HEK293 (cell line): ENCODE measurements around the gene TWF2.

Experiments
- CTCF ChIA-PET: fragments of 350-600 bp; formaldehyde crosslinking; extraction: SDS; loops from one replicate; lab custom pipeline; 2021; ENCODE audit warnings: antibody characterized with exemption; lab: Yijun Ruan, JAX
- POLR2A ChIA-PET: fragments of 300-600 bp; formaldehyde crosslinking; extraction: SDS; loops from one replicate; lab custom pipeline; 2020; ENCODE audit warnings: antibody characterized with exemption, inconsistent platforms; lab: Yijun Ruan, JAX
- H3K27ac ChIP-seq: fragments of 200-500 bp; sonication (Bioruptor generic); 2 replicates; pipeline ENCODE4 v1.5.1; 2014; ENCODE audit warnings: low read depth, low read length, control low read depth, inconsistent platforms; ENCODE audit errors: extremely low read depth
- H3K36me3 ChIP-seq, 2 experiments: fragments of 200-500 bp in 1 of 2; sonication (Bioruptor generic) in 1 of 2; 1 replicate in 1 of 2; 2 replicates in 1 of 2; pipeline ENCODE4 v1.5.1; 2014 to 2017; ENCODE audit warnings: inconsistent platforms in 2 of 2, low read length in 2 of 2; ENCODE audit not compliant: control insufficient read depth in 2 of 2, insufficient read depth in 1 of 2
- H3K4me1 ChIP-seq: fragments of 200-500 bp; sonication (Bioruptor generic); 2 replicates; pipeline ENCODE4 v1.5.1; 2014; ENCODE audit warnings: mild to moderate bottlenecking, low read length, inconsistent platforms; ENCODE audit not compliant: control insufficient read depth, insufficient read depth
- H3K4me3 ChIP-seq: 2 replicates; pipeline ENCODE4 v1.5.1; 2011; ENCODE audit warnings: low read depth, mild to moderate bottlenecking, control low read depth, low read length, moderate library complexity
- H3K9me3 ChIP-seq: fragments of 200-500 bp; sonication (Bioruptor generic); 2 replicates; pipeline ENCODE4 v1.5.1; 2014; ENCODE audit warnings: low read depth, low read length, inconsistent platforms; ENCODE audit not compliant: control insufficient read depth, insufficient read depth
- EGR2 ChIP-seq: fragments of 450-650 bp; formaldehyde crosslinking; IDR thresholded peaks from 2 replicates; pipeline ENCODE4 v1.5.1; 2016; ENCODE audit warnings: low read depth, missing biosample characterization, missing genetic modification characterization
- GFI1B ChIP-seq: fragments of 450-650 bp; formaldehyde crosslinking; IDR thresholded peaks from 2 replicates; pipeline ENCODE4 v1.5.1; 2016; ENCODE audit warnings: missing biosample characterization, missing genetic modification characterization
- OSR2 ChIP-seq: fragments of 450-650 bp; formaldehyde crosslinking; IDR thresholded peaks from 2 replicates; pipeline ENCODE4 v1.5.1; 2016; ENCODE audit warnings: missing biosample characterization, missing genetic modification characterization
- PRDM1 ChIP-seq: fragments of 450-650 bp; formaldehyde crosslinking; IDR thresholded peaks from 2 replicates; pipeline ENCODE4; 2016; ENCODE audit warnings: missing biosample characterization, missing genetic modification characterization
- SCRT2 ChIP-seq: fragments of 450-650 bp; formaldehyde crosslinking; IDR thresholded peaks from 2 replicates; pipeline ENCODE4 v1.5.1; 2016; ENCODE audit warnings: missing biosample characterization, missing genetic modification characterization
- ZBTB44 ChIP-seq: fragments of 450-650 bp; IDR thresholded peaks from 2 replicates; pipeline ENCODE4 v1.5.1; 2018; ENCODE audit warnings: missing biosample characterization, mild to moderate bottlenecking, missing genetic modification characterization
- ZNF157 ChIP-seq: fragments of 450-650 bp; formaldehyde crosslinking; IDR thresholded peaks from 2 replicates; pipeline ENCODE4 v1.5.1; 2016; ENCODE audit warnings: missing biosample characterization, missing genetic modification characterization
- ZNF174 ChIP-seq: fragments of 450-650 bp; formaldehyde crosslinking; IDR thresholded peaks from 2 replicates; pipeline ENCODE4 v1.5.0; 2017; ENCODE audit warnings: missing biosample characterization, mild to moderate bottlenecking, missing genetic modification characterization
- ZNF175 ChIP-seq: fragments of 450-650 bp; formaldehyde crosslinking; IDR thresholded peaks from 2 replicates; pipeline ENCODE4 v1.5.1; 2016; ENCODE audit warnings: missing biosample characterization, missing genetic modification characterization
- ZNF302 ChIP-seq: fragments of 450-650 bp; formaldehyde crosslinking; IDR thresholded peaks from 2 replicates; pipeline ENCODE4 v1.5.1; 2016; ENCODE audit warnings: missing biosample characterization, missing genetic modification characterization, low read depth
- ZNF354C ChIP-seq: fragments of 450-650 bp; formaldehyde crosslinking; IDR thresholded peaks from 2 replicates; pipeline ENCODE4 v1.5.1; 2016; ENCODE audit warnings: missing biosample characterization, missing genetic modification characterization, low read depth, borderline replicate concordance
- ZNF398 ChIP-seq: fragments of 450-650 bp; formaldehyde crosslinking; IDR thresholded peaks from 2 replicates; pipeline ENCODE4 v1.5.1; 2017; ENCODE audit warnings: missing biosample characterization, missing genetic modification characterization
- ZNF549 ChIP-seq: fragments of 450-650 bp; IDR thresholded peaks from 2 replicates; pipeline ENCODE4 v1.5.1; 2018; ENCODE audit warnings: missing biosample characterization, missing genetic modification characterization, mild to moderate bottlenecking, inconsistent platforms, moderate library complexity
- ZNF560 ChIP-seq: fragments of 450-650 bp; formaldehyde crosslinking; IDR thresholded peaks from 2 replicates; pipeline ENCODE4 v1.5.1; 2017; ENCODE audit warnings: missing biosample characterization, missing genetic modification characterization, borderline replicate concordance
- ZNF624 ChIP-seq: fragments of 450-650 bp; formaldehyde crosslinking; IDR thresholded peaks from 2 replicates; pipeline ENCODE4 v1.5.1; 2017; ENCODE audit warnings: missing biosample characterization, missing genetic modification characterization
- ZNF654 ChIP-seq: fragments of 450-650 bp; formaldehyde crosslinking; IDR thresholded peaks from 2 replicates; pipeline ENCODE4 v1.5.1; 2016; ENCODE audit warnings: low read depth, missing biosample characterization, missing genetic modification characterization
- ZNF747 ChIP-seq: fragments of 450-650 bp; formaldehyde crosslinking; IDR thresholded peaks from 2 replicates; pipeline ENCODE4 v1.5.1; 2016; ENCODE audit warnings: missing biosample characterization, missing genetic modification characterization
- ZNF76 ChIP-seq: fragments of 450-650 bp; formaldehyde crosslinking; IDR thresholded peaks from 2 replicates; pipeline ENCODE4; 2016; ENCODE audit warnings: low read depth, missing biosample characterization, missing genetic modification characterization, borderline replicate concordance
- ZNF777 ChIP-seq: fragments of 450-650 bp; formaldehyde crosslinking; IDR thresholded peaks from 2 replicates; pipeline ENCODE4 v1.5.1; 2017; ENCODE audit warnings: missing biosample characterization, missing genetic modification characterization, borderline replicate concordance
- ZNF830 ChIP-seq: fragments of 450-650 bp; IDR thresholded peaks from 2 replicates; pipeline ENCODE4 v1.5.0; 2018; ENCODE audit warnings: missing biosample characterization, missing genetic modification characterization, low read depth, mild to moderate bottlenecking, moderate library complexity
- ZNF837 ChIP-seq: fragments of 450-650 bp; formaldehyde crosslinking; IDR thresholded peaks from 2 replicates; pipeline ENCODE4 v1.5.1; 2016; ENCODE audit warnings: missing biosample characterization, missing genetic modification characterization
- ZSCAN18 ChIP-seq: fragments of 450-650 bp; formaldehyde crosslinking; IDR thresholded peaks from 2 replicates; pipeline ENCODE4 v1.5.1; 2016; ENCODE audit warnings: missing biosample characterization, missing genetic modification characterization
- ZSCAN23 ChIP-seq: fragments of 450-650 bp; formaldehyde crosslinking; IDR thresholded peaks from 2 replicates; pipeline ENCODE4 v1.5.1; 2016; ENCODE audit warnings: missing biosample characterization, missing genetic modification characterization
- ZSCAN4 ChIP-seq: fragments of 450-650 bp; formaldehyde crosslinking; IDR thresholded peaks from 2 replicates; pipeline ENCODE4 v1.5.1; 2017; ENCODE audit warnings: missing biosample characterization, missing genetic modification characterization

The TWF2 gene

GRCh38 chr3:52211268-52211891 lies 27.6 kb downstream of the TWF2 start:
- Histone ChIP-seq H3K9me3 (no peaks in the 10 kb centered on the region), H3K36me3 (peaks cover 37 to 91% of the 10 kb centered on the region in 2 experiments; a peak in 2 of 3 replicates), H3K4me1 (no peaks in the 10 kb centered on the region), H3K4me3 (no peak overlapping the region), H3K27ac (no peak overlapping the region)
- no peak for TF ChIP-seq ZNF354C
- no peak for TF ChIP-seq ZNF747 (tag by site-specific recombination)
- no peak for TF ChIP-seq ZNF157 (tag by site-specific recombination)
- TF ChIP-seq GFI1B (tag by site-specific recombination): no peak
- TF ChIP-seq ZNF302: no peak
- TF ChIP-seq ZNF560 (tag by site-specific recombination): no peak
- CTCF ChIA-PET: interaction anchor here (1.8 kb wide), 1 partner anchor 9 kb away, joined by 14 read pairs; no protein-coding TSS in a partner anchor
- POLR2A ChIA-PET: no interaction called here

- CTCF ChIA-PET: interaction anchor here (0.6 to 3.6 kb wide), 3 partner anchors 10 to 238 kb away, joined by 3 to 20 read pairs (median 4); no protein-coding TSS in a partner anchor
- H3K27ac ChIP-seq: no peak overlapping the region
These were observed 28.4 kb downstream of the TWF2 start for GRCh38 chr3:52210550-52211046.

GRCh38 chr3:52210037-52210436 lies 28.9 kb downstream of the TWF2 start:
- POLR2A ChIA-PET: interaction anchor here (1.5 kb wide), 1 partner anchor 55 kb away, joined by 5 read pairs; the partner anchor contains the start of gene POC1A
- Histone ChIP-seq H3K4me3 (no peak overlapping the region), H3K9me3 (no peaks in the 10 kb centered on the region), H3K4me1 (no peaks in the 10 kb centered on the region), H3K36me3 (peaks cover 40 to 97% of the 10 kb centered on the region in 2 experiments; a peak in 2 of 3 replicates), H3K27ac (no peak overlapping the region)
- TF ChIP-seq ZSCAN18 (tag by site-specific recombination) (no peak), ZNF175 (tag by site-specific recombination) (no peak), ZNF398 (tag by site-specific recombination) (no peak), ZNF624 (tag by site-specific recombination) (no peak), ZNF654 (no peak), ZSCAN23 (no peak), ZNF837 (no peak), PRDM1 (tag by site-specific recombination) (no peak), ZNF549 (tag by site-specific recombination) (no peak)
- CTCF ChIA-PET: interaction anchor here (0.6 to 3.6 kb wide), 3 partner anchors 10 to 238 kb away, joined by 3 to 20 read pairs (median 4); no protein-coding TSS in a partner anchor

More at GRCh38 chr3:52210550-52211046, 28.4 kb downstream of the TWF2 start:
- TF ChIP-seq OSR2 (tag by site-specific recombination): no peak
- TF ChIP-seq PRDM1 (tag by site-specific recombination): no peak
- TF ChIP-seq EGR2 (tag by site-specific recombination): no peak
- TF ChIP-seq ZBTB44: no peak
- no peak for TF ChIP-seq ZSCAN4 (tag by site-specific recombination)
- TF ChIP-seq ZNF76: no peak
- TF ChIP-seq ZNF174 (tag by site-specific recombination): no peak
- no peak for TF ChIP-seq SCRT2 (tag by site-specific recombination)
- no peak for TF ChIP-seq ZNF777 (tag by site-specific recombination)
- no peak for TF ChIP-seq ZNF830 (tag by site-specific recombination)
- TF ChIP-seq, all 188 proteins: peak for 0
- H3K4me1 ChIP-seq: no peaks in the 10 kb centered on the region
- peaks cover 40 to 97% of the 10 kb centered on the region in 2 experiments; a peak in 2 of 3 replicates for H3K36me3 ChIP-seq
- H3K4me3 ChIP-seq: no peak overlapping the region
- no peaks in the 10 kb centered on the region for H3K9me3 ChIP-seq
- POLR2A ChIA-PET: no interaction called here
